ENCODE measurements around the gene LYRM4. TPM values are rescaled to one million over a fixed set of nuclear protein-coding genes. Genes with fewer than 3 reads are reported as not detected.

LYRM4 gene
- total RNA-seq, 2 experiments from 2014 or later: 24.8 to 28.1 TPM

DNA sequence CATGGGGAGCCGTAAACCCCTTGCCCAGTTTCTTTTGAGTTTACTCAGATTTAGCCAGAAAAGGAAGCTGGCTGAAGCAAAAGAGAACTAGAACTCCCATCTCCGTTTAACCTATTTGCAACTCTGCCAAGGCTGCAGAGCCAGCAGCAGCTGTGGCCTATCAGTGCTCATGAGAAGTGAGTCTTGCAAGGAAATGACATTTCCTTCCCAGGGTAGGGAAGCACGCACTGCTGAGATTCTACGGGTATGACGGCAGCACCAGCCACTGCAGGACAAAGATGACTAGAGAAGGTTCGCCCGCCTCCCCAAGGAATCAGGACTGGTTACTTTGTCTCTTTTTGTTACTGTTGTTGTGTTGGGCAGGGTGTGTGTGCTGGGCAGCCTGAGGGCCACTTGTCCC is 128.0 kb downstream of the LYRM4 start:
- TF ChIP-seq, protein P1, sequence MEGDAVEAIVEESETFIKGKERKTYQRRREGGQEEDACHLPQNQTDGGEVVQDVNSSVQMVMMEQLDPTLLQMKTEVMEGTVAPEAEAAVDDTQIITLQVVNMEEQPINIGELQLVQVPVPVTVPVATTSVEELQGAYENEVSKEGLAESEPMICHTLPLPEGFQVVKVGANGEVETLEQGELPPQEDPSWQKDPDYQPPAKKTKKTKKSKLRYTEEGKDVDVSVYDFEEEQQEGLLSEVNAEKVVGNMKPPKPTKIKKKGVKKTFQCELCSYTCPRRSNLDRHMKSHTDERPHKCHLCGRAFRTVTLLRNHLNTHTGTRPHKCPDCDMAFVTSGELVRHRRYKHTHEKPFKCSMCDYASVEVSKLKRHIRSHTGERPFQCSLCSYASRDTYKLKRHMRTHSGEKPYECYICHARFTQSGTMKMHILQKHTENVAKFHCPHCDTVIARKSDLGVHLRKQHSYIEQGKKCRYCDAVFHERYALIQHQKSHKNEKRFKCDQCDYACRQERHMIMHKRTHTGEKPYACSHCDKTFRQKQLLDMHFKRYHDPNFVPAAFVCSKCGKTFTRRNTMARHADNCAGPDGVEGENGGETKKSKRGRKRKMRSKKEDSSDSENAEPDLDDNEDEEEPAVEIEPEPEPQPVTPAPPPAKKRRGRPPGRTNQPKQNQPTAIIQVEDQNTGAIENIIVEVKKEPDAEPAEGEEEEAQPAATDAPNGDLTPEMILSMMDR (IDR thresholded peaks at IDR 0.05): no peak
- Histone ChIP-seq H3K4me1 (ENCODE audit: insufficient read depth, low read length) (no peaks in the 10 kb centered on the region), H3K4me3 (ENCODE audit: low read length) (no peak overlapping the region), H3K27ac (ENCODE audit: low read depth in 1 of 2, low read length in 2 of 2) (no peak overlapping the region), H3K9me3 (ENCODE audit: control insufficient read depth in 1 of 2, insufficient read depth in 1 of 2, low read length in 2 of 2) (no peaks in the 10 kb centered on the region), H3K27me3 (ENCODE audit: control insufficient read depth in 1 of 2, insufficient read depth in 2 of 2, low read length in 2 of 2) (no peaks in the 10 kb centered on the region), H3K36me3 (ENCODE audit: insufficient read depth, low read length) (no peaks in the 10 kb centered on the region)
- intact Hi-C loops (cut with DNase I, micrococcal nuclease): no loop called here
- DNase-seq (peak in 2 of 14 experiments; percentile 21 to 27), ATAC-seq (ENCODE audit: poor library complexity) (no peak)
- Mint-ChIP-seq H3K36me3 (ENCODE audit: low read depth) (no peaks in the 10 kb centered on the region), H3K27me3 (no peaks in the 10 kb centered on the region), H3K4me1 (ENCODE audit: low read depth) (no peaks in the 10 kb centered on the region), H3K4me3 (no peak overlapping the region), H3K27ac (no peak overlapping the region), H3K9me3 (no peaks in the 10 kb centered on the region)
- CTCF ChIA-PET: no interaction called here
- POLR2A ChIA-PET: no interaction called here

DNA sequence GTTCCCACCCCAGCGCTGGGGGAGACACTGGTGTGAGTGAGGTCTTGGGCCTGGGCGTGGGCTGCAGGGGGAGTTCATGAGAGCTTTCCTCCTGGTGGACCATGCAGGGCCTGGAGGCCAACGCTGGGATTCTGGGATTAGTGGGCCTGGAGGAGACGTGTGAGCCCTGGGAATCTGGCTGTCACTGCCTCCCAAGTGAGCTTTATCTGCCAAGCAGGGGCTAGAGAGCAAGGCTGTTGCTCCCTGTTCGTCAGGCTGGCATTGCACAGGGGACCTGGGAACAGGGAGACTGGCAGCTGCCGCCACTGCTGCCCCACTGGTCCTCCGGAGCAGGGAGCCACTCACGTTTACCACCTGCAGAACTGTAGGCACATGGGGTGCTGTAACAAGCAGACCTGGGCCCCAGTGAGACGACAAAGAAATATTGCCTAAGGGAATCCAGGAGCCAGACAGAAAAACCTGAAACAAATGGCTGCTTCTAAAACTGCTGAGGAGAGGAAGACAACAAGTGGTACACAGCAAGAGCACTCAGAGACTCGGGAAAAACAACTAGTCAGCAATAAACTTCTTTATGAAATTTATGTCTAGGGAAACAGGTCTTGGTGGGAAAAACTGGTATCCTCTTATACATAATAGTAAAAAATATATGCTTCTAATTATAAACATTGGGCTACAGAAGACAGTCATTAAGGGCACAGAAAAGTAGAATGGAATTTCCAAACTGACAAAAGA is 130.4 kb downstream of the LYRM4 start:
- Histone ChIP-seq H3K4me3 (ENCODE audit: low read length) (no peak overlapping the region), H3K4me1 (ENCODE audit: insufficient read depth, low read length) (no peaks in the 10 kb centered on the region), H3K9me3 (ENCODE audit: control insufficient read depth in 1 of 2, insufficient read depth in 1 of 2, low read length in 2 of 2) (no peaks in the 10 kb centered on the region), H3K27me3 (ENCODE audit: control insufficient read depth in 1 of 2, insufficient read depth in 2 of 2, low read length in 2 of 2) (no peaks in the 10 kb centered on the region), H3K27ac (ENCODE audit: low read depth in 1 of 2, low read length in 2 of 2) (no peak overlapping the region), H3K36me3 (ENCODE audit: insufficient read depth, low read length) (no peaks in the 10 kb centered on the region)
- ChIA-PET CTCF (no interaction called here), POLR2A (no interaction called here)
- ATAC-seq (ENCODE audit: poor library complexity) (no peak), DNase-seq (no peak)
- H3K9me3 Mint-ChIP-seq: no peaks in the 10 kb centered on the region
- H3K27me3 Mint-ChIP-seq: no peaks in the 10 kb centered on the region
- no peak overlapping the region for H3K27ac Mint-ChIP-seq
- intact Hi-C loops (cut with DNase I, micrococcal nuclease): no loop called here
- no peaks in the 10 kb centered on the region for H3K36me3 Mint-ChIP-seq (ENCODE audit: low read depth)
- TF ChIP-seq, protein P1 (IDR thresholded peaks at IDR 0.05): no peak
- no peak overlapping the region for H3K4me3 Mint-ChIP-seq
- H3K4me1 Mint-ChIP-seq (ENCODE audit: low read depth): no peaks in the 10 kb centered on the region

DNA sequence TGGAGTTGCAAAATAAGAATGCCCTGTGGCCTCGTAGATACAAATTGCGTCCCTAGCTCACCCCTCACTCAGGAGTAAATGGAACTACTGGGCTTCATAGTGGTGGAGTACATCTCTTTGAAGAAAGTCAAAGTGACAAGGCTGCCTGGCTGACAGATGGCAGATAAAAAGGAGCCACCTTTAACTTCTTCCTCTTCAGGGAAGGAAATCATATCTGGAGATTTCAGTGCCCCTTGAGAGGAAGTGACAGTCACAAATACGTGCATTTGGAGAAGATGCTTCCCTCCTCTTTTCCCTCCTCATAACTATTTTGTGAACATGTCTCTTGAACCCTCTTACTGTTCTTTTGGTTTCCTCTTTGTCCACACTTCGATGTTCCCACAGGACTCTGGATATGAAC is 132.4 kb downstream of the LYRM4 start:
- Histone ChIP-seq H3K27ac (ENCODE audit: low read depth in 1 of 2, low read length in 2 of 2) (no peak overlapping the region), H3K9me3 (ENCODE audit: control insufficient read depth in 1 of 2, insufficient read depth in 1 of 2, low read length in 2 of 2) (no peaks in the 10 kb centered on the region), H3K36me3 (ENCODE audit: insufficient read depth, low read length) (no peaks in the 10 kb centered on the region), H3K4me1 (ENCODE audit: insufficient read depth, low read length) (no peaks in the 10 kb centered on the region), H3K4me3 (ENCODE audit: low read length) (no peak overlapping the region), H3K27me3 (ENCODE audit: control insufficient read depth in 1 of 2, insufficient read depth in 2 of 2, low read length in 2 of 2) (no peaks in the 10 kb centered on the region)
- Mint-ChIP-seq H3K9me3 (no peaks in the 10 kb centered on the region), H3K27ac (no peak overlapping the region), H3K4me3 (no peak overlapping the region), H3K27me3 (no peaks in the 10 kb centered on the region), H3K36me3 (ENCODE audit: low read depth) (no peaks in the 10 kb centered on the region), H3K4me1 (ENCODE audit: low read depth) (no peaks in the 10 kb centered on the region)
- DNase-seq (no peak), ATAC-seq (ENCODE audit: poor library complexity) (no peak)
- TF ChIP-seq, protein P1 (IDR thresholded peaks at IDR 0.05): no peak
- intact Hi-C loops (cut with DNase I, micrococcal nuclease): no loop called here
- ChIA-PET POLR2A (no interaction called here), CTCF (no interaction called here)

Measured in CD4-positive, alpha-beta T cell (primary cell).